Hepatocyte (in vitro differentiated cells): Measurements from ENCODE around the gene PDK4. TPM values are rescaled to one million over a fixed set of nuclear protein-coding genes. Genes with fewer than 3 reads are reported as not detected.

Source experiments
- DNase-seq: peaks from one replicate; pipeline ENCODE4 v3.0.0-alpha.2; 2016; ENCODE audit warnings: low spot score
- H2AFZ ChIP-seq: fragments of 200-600 bp; sonication (generic); 2 replicates; pipeline ENCODE4 v1.6.0; 2016; ENCODE audit warnings: antibody characterized with exemption, mild to moderate bottlenecking
- H3K27ac ChIP-seq: fragments of 200-600 bp; sonication (generic); 2 replicates; pipeline ENCODE4 v1.5.1; 2016; ENCODE audit warnings: mild to moderate bottlenecking
- H3K27me3 ChIP-seq: fragments of 200-600 bp; sonication (generic); 2 replicates; pipeline ENCODE4 v1.6.1; 2016
- H3K36me3 ChIP-seq: fragments of 200-600 bp; sonication (generic); replicated peaks from 2 replicates; pipeline ENCODE4 v1.5.1; 2016; ENCODE audit warnings: low read depth; ENCODE audit not compliant: insufficient read depth
- H3K4me1 ChIP-seq: fragments of 200-600 bp; sonication (generic); 2 replicates; pipeline ENCODE4 v1.5.1; 2016; ENCODE audit warnings: mild to moderate bottlenecking, moderate library complexity; ENCODE audit not compliant: insufficient read depth
- H3K4me2 ChIP-seq: fragments of 200-600 bp; sonication (generic); 2 replicates; pipeline ENCODE4 v1.6.0; 2016
- H3K4me3 ChIP-seq: fragments of 200-600 bp; sonication (generic); 2 replicates; pipeline ENCODE4 v1.5.1; 2016; ENCODE audit warnings: mild to moderate bottlenecking
- H3K79me2 ChIP-seq: fragments of 200-600 bp; sonication (generic); 2 replicates; pipeline ENCODE4 v1.6.0; 2017; ENCODE audit warnings: mild to moderate bottlenecking
- H3K9me2 ChIP-seq: fragments of 200-600 bp; sonication (generic); replicated peaks from 2 replicates; pipeline ENCODE4 v1.6.0; 2017; ENCODE audit warnings: mild to moderate bottlenecking; ENCODE audit not compliant: insufficient read depth
- H3K9me3 ChIP-seq: fragments of 200-600 bp; sonication (generic); 2 replicates; pipeline ENCODE4 v1.5.1; 2016; ENCODE audit warnings: low read depth, mild to moderate bottlenecking
- H4K20me1 ChIP-seq: fragments of 200-600 bp; sonication (generic); 2 replicates; pipeline ENCODE4 v1.6.0; 2016; ENCODE audit warnings: mild to moderate bottlenecking; ENCODE audit not compliant: insufficient read depth, poor library complexity, severe bottlenecking
- CTCF ChIP-seq: fragments of 200-600 bp; sonication (generic); IDR thresholded peaks from 2 replicates; pipeline ENCODE4 v1.5.1; 2016; ENCODE audit warnings: antibody characterized with exemption, mild to moderate bottlenecking; ENCODE audit not compliant: poor library complexity
- EZH2 ChIP-seq: fragments of 200-600 bp; sonication (generic); IDR thresholded peaks from 2 replicates; pipeline ENCODE4 v1.6.1; 2016; ENCODE audit warnings: antibody characterized with exemption, mild to moderate bottlenecking, borderline replicate concordance
- EZH2phosphoT487 ChIP-seq: fragments of 200-600 bp; sonication (generic); IDR thresholded peaks from one replicate; pipeline ENCODE4 v1.6.1; 2018; ENCODE audit warnings: antibody characterized with exemption, mild to moderate bottlenecking, low read depth, moderate library complexity; ENCODE audit not compliant: unreplicated experiment, severe bottlenecking
- WGBS: methylation state at CpG from one replicate; pipeline ENCODE4 v1.1.6; 2016; ENCODE audit warnings: low lambda C conversion rate; ENCODE audit errors: missing lambda C conversion rate; 5-methylcytosine and 5-hydroxymethylcytosine counted together
- polyA plus RNA-seq: library from polyadenylated mRNA; unstranded; fragments of >200 nt; fragmentation: Nextera tagmentation; extraction: Ambion mirVana; gene quantifications from 2 replicates; pipeline ENCODE4 v1.2.1, GENCODE V29; 2016
- total RNA-seq: library from RNA; depleted of rRNA; stranded (reverse); fragments of >200 nt; gene quantifications from 2 replicates; pipeline ENCODE4 v1.2.3, GENCODE V29; 2014

Gene PDK4
- total and polyA plus RNA-seq, 2 experiments from 2014 or later = 26.0 to 34.6 TPM

- H3K4me3 ChIP-seq = no peak overlapping the region
- no peaks in the 10 kb centered on the region for H3K79me2 ChIP-seq
- TF ChIP-seq CTCF (no peak), EZH2 (no peak), EZH2phosphoT487 (no peak)
- no peak overlapping the region for H3K4me2 ChIP-seq
- H3K27me3 ChIP-seq = no peaks in the 10 kb centered on the region
- WGBS = 93% methylated on average over 2 of the region's 2 CpGs
- no peaks in the 10 kb centered on the region for H3K36me3 ChIP-seq
- no peaks in the 10 kb centered on the region for H4K20me1 ChIP-seq
- no peaks in the 10 kb centered on the region for H3K9me3 ChIP-seq
- no peak overlapping the region for H2AFZ ChIP-seq
- H3K4me1 ChIP-seq = no peaks in the 10 kb centered on the region
- no peak overlapping the region for H3K27ac ChIP-seq
- no peaks in the 10 kb centered on the region for H3K9me2 ChIP-seq
- DNase-seq = no peak
Observed at GRCh38 chr7:95569720-95570119, 26.6 kb downstream of the PDK4 start.

GRCh38 chr7:95560674-95561073 is 35.6 kb downstream of the PDK4 start:
- no peaks in the 10 kb centered on the region for H3K9me2 ChIP-seq
- H3K79me2 ChIP-seq = no peaks in the 10 kb centered on the region
- H3K4me2 ChIP-seq = no peak overlapping the region
- H3K9me3 ChIP-seq = no peaks in the 10 kb centered on the region
- H3K4me1 ChIP-seq = peaks cover 6% of the 10 kb centered on the region
- WGBS = 81% methylated on average over 2 of the region's 2 CpGs
- no peaks in the 10 kb centered on the region for H3K27me3 ChIP-seq
- peak overlapping the region; percentile 4 for H2AFZ ChIP-seq
- no peaks in the 10 kb centered on the region for H4K20me1 ChIP-seq
- no peak for DNase-seq
- no peak for TF ChIP-seq EZH2
- TF ChIP-seq EZH2phosphoT487 = no peak
- no peak for TF ChIP-seq CTCF
- no peak overlapping the region for H3K4me3 ChIP-seq
- H3K36me3 ChIP-seq = no peaks in the 10 kb centered on the region
- peak overlapping the region; percentile 10 for H3K27ac ChIP-seq

GRCh38 chr7:95558864-95559263 is 37.5 kb downstream of the PDK4 start:
- no peak overlapping the region for H3K4me2 ChIP-seq
- H3K79me2 ChIP-seq = no peaks in the 10 kb centered on the region
- TF ChIP-seq EZH2 (no peak), CTCF (no peak), EZH2phosphoT487 (no peak)
- peak overlapping the region; percentile 33 for H3K27ac ChIP-seq
- 71% methylated on average over 3 of the region's 3 CpGs for WGBS
- H3K4me3 ChIP-seq = no peak overlapping the region
- no peaks in the 10 kb centered on the region for H3K36me3 ChIP-seq
- DNase-seq = peak; percentile 42
- H3K9me3 ChIP-seq = no peaks in the 10 kb centered on the region
- H3K4me1 ChIP-seq = peaks cover 6% of the 10 kb centered on the region
- H3K9me2 ChIP-seq = no peaks in the 10 kb centered on the region
- H3K27me3 ChIP-seq = no peaks in the 10 kb centered on the region
- no peaks in the 10 kb centered on the region for H4K20me1 ChIP-seq
- no peak overlapping the region for H2AFZ ChIP-seq

GRCh38 chr7:95556777-95557176 is 39.5 kb downstream of the PDK4 start:
- H3K4me3 ChIP-seq = no peak overlapping the region
- H3K27ac ChIP-seq = no peak overlapping the region
- no peak for DNase-seq
- no peaks in the 10 kb centered on the region for H3K27me3 ChIP-seq
- no peaks in the 10 kb centered on the region for H3K79me2 ChIP-seq
- no peaks in the 10 kb centered on the region for H3K9me3 ChIP-seq
- H3K4me2 ChIP-seq = no peak overlapping the region
- peaks cover 6% of the 10 kb centered on the region for H3K4me1 ChIP-seq
- no peaks in the 10 kb centered on the region for H4K20me1 ChIP-seq
- no peaks in the 10 kb centered on the region for H3K9me2 ChIP-seq
- TF ChIP-seq CTCF (no peak), EZH2 (no peak), EZH2phosphoT487 (no peak)
- H2AFZ ChIP-seq = no peak overlapping the region
- 95% methylated on average over 2 of the region's 2 CpGs for WGBS
- no peaks in the 10 kb centered on the region for H3K36me3 ChIP-seq
